ENCODE results near the gene MEOX1. TPM values are rescaled to one million over a fixed set of nuclear protein-coding genes. Genes with fewer than 3 reads are reported as not detected.

The MEOX1 gene
- total RNA-seq, 1 experiment from 2014 or later = 0.21 TPM

DNA sequence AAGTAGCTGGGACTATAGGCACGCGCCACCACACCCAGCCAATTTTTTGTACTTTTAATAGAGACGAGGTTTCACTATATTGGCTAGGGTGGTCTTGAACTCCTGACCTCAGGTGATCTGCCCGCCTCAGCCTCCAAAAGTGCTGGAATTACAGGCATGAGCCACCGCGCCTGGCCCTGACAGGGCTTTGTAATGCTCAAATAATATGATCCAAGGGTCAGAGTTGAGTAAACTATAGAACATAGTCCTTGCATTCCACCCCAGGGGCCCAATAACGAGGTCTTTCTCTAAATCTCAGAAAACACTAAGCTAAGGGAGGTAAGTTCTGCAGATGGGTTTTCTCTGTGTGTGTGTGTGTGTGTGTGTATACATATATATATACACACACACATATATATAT, 5.8 kb upstream of the MEOX1 start:
- no peaks in the 10 kb centered on the region for H3K27me3 ChIP-seq (ENCODE audit: control insufficient read depth, insufficient read depth, low read length)
- BruUV-seq (replicated peaks) = no TSS peak
- no peaks in the 10 kb centered on the region for H3K36me3 ChIP-seq (ENCODE audit: control insufficient read depth, insufficient read depth, low read length)
- ChIA-PET POLR2A (no interaction called here), CTCF (interaction anchor here (0.6 kb wide), 1 partner anchor 92 kb away, joined by 4 read pairs; no protein-coding TSS in a partner anchor)
- H3K9me3 ChIP-seq (ENCODE audit: control insufficient read depth, insufficient read depth, low read depth, low read length) = no peaks in the 10 kb centered on the region
- no peak for TF ChIP-seq SIN3A (IDR thresholded peaks at IDR 0.05; ENCODE audit: borderline replicate concordance, insufficient read depth, low read depth, low read length)
- TF ChIP-seq, protein P1, sequence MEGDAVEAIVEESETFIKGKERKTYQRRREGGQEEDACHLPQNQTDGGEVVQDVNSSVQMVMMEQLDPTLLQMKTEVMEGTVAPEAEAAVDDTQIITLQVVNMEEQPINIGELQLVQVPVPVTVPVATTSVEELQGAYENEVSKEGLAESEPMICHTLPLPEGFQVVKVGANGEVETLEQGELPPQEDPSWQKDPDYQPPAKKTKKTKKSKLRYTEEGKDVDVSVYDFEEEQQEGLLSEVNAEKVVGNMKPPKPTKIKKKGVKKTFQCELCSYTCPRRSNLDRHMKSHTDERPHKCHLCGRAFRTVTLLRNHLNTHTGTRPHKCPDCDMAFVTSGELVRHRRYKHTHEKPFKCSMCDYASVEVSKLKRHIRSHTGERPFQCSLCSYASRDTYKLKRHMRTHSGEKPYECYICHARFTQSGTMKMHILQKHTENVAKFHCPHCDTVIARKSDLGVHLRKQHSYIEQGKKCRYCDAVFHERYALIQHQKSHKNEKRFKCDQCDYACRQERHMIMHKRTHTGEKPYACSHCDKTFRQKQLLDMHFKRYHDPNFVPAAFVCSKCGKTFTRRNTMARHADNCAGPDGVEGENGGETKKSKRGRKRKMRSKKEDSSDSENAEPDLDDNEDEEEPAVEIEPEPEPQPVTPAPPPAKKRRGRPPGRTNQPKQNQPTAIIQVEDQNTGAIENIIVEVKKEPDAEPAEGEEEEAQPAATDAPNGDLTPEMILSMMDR (IDR thresholded peaks at IDR 0.05) = no peak
- TF ChIP-seq, protein P2, sequence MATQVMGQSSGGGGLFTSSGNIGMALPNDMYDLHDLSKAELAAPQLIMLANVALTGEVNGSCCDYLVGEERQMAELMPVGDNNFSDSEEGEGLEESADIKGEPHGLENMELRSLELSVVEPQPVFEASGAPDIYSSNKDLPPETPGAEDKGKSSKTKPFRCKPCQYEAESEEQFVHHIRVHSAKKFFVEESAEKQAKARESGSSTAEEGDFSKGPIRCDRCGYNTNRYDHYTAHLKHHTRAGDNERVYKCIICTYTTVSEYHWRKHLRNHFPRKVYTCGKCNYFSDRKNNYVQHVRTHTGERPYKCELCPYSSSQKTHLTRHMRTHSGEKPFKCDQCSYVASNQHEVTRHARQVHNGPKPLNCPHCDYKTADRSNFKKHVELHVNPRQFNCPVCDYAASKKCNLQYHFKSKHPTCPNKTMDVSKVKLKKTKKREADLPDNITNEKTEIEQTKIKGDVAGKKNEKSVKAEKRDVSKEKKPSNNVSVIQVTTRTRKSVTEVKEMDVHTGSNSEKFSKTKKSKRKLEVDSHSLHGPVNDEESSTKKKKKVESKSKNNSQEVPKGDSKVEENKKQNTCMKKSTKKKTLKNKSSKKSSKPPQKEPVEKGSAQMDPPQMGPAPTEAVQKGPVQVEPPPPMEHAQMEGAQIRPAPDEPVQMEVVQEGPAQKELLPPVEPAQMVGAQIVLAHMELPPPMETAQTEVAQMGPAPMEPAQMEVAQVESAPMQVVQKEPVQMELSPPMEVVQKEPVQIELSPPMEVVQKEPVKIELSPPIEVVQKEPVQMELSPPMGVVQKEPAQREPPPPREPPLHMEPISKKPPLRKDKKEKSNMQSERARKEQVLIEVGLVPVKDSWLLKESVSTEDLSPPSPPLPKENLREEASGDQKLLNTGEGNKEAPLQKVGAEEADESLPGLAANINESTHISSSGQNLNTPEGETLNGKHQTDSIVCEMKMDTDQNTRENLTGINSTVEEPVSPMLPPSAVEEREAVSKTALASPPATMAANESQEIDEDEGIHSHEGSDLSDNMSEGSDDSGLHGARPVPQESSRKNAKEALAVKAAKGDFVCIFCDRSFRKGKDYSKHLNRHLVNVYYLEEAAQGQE (IDR thresholded peaks at IDR 0.05; ENCODE audit: insufficient read depth in 1 of 2, low read depth in 2 of 2, low read length in 1 of 2) = no peak
- no peak for TF ChIP-seq TCF7L2 (IDR thresholded peaks at IDR 0.05; ENCODE audit: low read depth, low read length)
- TF ChIP-seq POLR2AphosphoS5 (IDR thresholded peaks at IDR 0.05; ENCODE audit: low read depth, low read length) = no peak
- no peak overlapping the region for H3K27ac ChIP-seq (ENCODE audit: low read length)
- in situ Hi-C loops (cut with HindIII; ENCODE audit: low pct_unique_long_range_greater_than_20kb, low sequenced_read_pairs) = no loop called here
- intact Hi-C loops (cut with micrococcal nuclease; ENCODE audit: unreplicated experiment) = loop anchor here (5.0 kb wide), 1 partner anchor 40 kb away; no protein-coding TSS in a partner anchor
- no peak overlapping the region for H3K4me3 ChIP-seq (ENCODE audit: low read depth in 2 of 2, low read length in 2 of 2)
- H3K4me1 ChIP-seq (ENCODE audit: control insufficient read depth, insufficient read depth, low read length) = peaks cover 15% of the 10 kb centered on the region
- ATAC-seq (no peak), DNase-seq (ENCODE audit: low read depth, low spot score) (no peak)

DNA sequence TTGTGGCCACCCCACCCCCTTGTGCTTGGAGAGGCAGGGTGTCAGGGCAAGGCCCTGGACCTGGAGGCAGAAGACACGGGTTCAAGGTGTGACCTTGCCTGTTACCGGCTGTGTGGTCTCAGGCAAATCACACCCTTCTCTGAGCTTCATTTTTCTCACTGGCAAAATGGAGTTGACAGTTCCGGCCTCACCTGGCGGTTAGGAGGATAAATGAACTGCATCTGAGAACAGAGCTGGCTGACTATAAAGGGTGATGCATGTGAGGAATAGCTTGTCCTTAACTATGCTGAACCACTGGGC, 4.2 kb upstream of the MEOX1 start:
- intact Hi-C loops (cut with micrococcal nuclease; ENCODE audit: unreplicated experiment) = loop anchor here (5.0 kb wide), 1 partner anchor 39 kb away; no protein-coding TSS in a partner anchor
- H3K4me1 ChIP-seq (ENCODE audit: control insufficient read depth, insufficient read depth, low read length) = peaks cover 11% of the 10 kb centered on the region
- ChIA-PET CTCF (no interaction called here), POLR2A (no interaction called here)
- no peak overlapping the region for H3K4me3 ChIP-seq (ENCODE audit: low read depth in 2 of 2, low read length in 2 of 2)
- no peaks in the 10 kb centered on the region for H3K9me3 ChIP-seq (ENCODE audit: control insufficient read depth, insufficient read depth, low read depth, low read length)
- no peak for ATAC-seq
- TF ChIP-seq, protein P2 (IDR thresholded peaks at IDR 0.05; ENCODE audit: insufficient read depth in 1 of 2, low read depth in 2 of 2, low read length in 1 of 2) = no peak
- TF ChIP-seq TCF7L2 (IDR thresholded peaks at IDR 0.05; ENCODE audit: low read depth, low read length) (no peak), SIN3A (IDR thresholded peaks at IDR 0.05; ENCODE audit: borderline replicate concordance, insufficient read depth, low read depth, low read length) (no peak)
- no peaks in the 10 kb centered on the region for H3K27me3 ChIP-seq (ENCODE audit: control insufficient read depth, insufficient read depth, low read length)
- H3K27ac ChIP-seq (ENCODE audit: low read length) = no peak overlapping the region
- BruUV-seq (replicated peaks) = no TSS peak
- H3K36me3 ChIP-seq (ENCODE audit: control insufficient read depth, insufficient read depth, low read length) = no peaks in the 10 kb centered on the region
- in situ Hi-C loops (cut with HindIII; ENCODE audit: low pct_unique_long_range_greater_than_20kb, low sequenced_read_pairs) = no loop called here
- DNase-seq (ENCODE audit: low read depth, low spot score) = no peak

Measured in Panc1 (cell line).